Activated CD4-positive, alpha-beta T cell treated with anti-CD3 and anti-CD28 coated beads, Interleukin-2, amount 50 U/mL, for 24 hours (primary cell): ENCODE results near the gene OLFML2B.
"Not testable (repeated sequence)": the region's sequence is repeated elsewhere in the genome, so short reads cannot be mapped to it uniquely, and the experiment has no call there.

Experiments used
- DNase-seq, 2 donors: peaks; one replicate each; pipeline ENCODE4 v3.0.0-alpha.2; 2020; ENCODE audit warnings: low read depth in 1 of 2, low spot score in 1 of 2

OLFML2B gene

DNA sequence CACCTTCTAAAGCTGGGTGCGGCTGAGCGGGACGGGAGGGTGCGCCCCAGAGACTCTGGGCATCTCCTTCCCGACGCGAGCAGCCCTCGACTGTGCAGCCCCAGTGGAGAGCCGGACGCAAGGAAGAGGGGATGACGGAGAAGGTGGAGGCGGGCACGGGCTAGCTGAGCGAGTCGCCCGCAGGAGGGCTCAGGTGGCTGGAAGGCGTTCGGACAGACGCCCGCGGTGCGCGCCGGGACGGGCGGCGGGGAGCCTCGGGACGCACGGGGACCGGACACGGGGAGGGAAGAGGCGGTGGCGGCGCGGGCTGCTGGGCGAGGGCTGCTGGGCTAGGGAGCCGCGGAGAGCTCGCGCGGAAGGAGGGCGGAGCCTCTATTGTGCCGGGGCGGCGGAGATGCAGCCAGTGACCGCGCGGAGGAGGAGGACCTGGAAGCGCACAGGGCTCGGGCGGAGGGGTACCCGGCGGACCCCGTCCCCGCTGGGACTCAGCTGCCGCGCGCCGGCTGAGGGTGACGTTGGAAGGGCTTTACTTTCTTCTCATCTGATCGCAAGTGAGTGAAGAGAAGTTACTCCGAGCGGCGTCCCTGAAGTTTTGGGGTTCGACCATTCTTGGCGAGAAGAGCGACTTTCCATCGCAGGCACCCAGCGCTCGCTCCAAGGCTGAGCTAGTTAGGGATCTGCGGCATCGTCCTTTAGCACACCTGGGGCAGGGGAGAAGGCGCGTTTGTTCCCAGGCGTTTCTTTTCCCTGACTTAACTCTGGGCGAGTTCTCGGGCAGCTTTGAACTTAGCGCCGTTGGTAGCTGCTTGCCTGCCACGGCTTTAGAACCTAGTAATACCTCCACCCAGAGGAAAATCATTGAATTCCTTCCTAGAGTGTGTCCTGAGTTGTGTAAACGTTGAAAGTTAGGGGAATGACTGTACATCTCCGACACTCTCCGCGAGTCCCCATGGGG is at the start of gene OLFML2B:
TSS of gene OLFML2B (minus strand) at position 323 of the 955 bp plus-strand sequence. CDS start 439 bp downstream, outside the sequence.
- peak in 1 of 2 donors; percentile 21 for DNase-seq

GRCh38 chr1:162072740-162073139 is 49.1 kb upstream of the OLFML2B start:
- no peak for DNase-seq

GRCh38 chr1:162070825-162071224 is 47.2 kb upstream of the OLFML2B start:
- DNase-seq, result no peak

- DNase-seq, result no peak
These were observed 46.6 kb upstream of the OLFML2B start for GRCh38 chr1:162070094-162070748.

DNA sequence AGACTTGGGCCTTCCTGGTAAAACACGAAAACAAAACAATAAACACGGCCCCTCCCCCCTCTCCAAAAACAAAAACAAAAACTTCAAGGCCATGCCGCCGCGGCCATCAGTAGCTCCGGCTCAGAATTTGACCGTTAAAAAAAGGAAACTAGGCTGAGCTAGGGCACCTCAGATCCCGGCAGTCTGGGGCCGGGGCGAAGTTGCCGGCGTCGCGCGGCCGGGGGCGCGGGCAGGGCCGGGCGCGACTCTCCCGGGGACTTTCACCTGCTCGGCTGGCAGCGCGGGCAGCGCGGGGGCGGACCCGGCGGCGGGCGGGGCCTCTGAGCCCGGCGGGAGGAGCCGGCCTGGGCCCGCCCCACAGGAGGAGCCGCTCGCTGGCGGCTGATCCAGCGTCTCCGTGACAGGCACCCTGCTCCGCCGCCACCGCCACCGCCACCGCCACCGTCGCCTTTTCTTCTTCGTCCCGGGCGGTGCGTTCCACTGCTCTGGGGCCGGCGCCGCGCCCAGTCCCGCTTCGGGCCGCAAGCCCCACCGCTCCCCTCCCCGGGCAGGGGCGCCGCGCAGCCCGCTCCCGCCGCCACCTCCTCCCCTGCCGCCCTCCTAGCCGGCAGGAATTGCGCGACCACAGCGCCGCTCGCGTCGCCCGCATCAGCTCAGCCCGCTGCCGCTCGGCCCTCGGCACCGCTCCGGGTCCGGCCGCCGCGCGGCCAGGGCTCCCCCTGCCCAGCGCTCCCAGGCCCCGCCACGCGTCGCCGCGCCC is 45.8 kb upstream of the OLFML2B start, which contains the start of gene NOS1AP:
TSS of gene NOS1AP (plus strand) at position 358 of the 760 bp plus-strand sequence. CDS start 487 bp downstream, outside the sequence.
- peak; percentile 52 to 58 for DNase-seq

GRCh38 chr1:162068301-162068700 is 44.6 kb upstream of the OLFML2B start:
- no peak for DNase-seq

- DNase-seq, result no peak
These were observed 43.8 kb upstream of the OLFML2B start for GRCh38 chr1:162067466-162067865.

GRCh38 chr1:162066836-162067235 is 43.2 kb upstream of the OLFML2B start:
- DNase-seq, result not testable (repeated sequence)

DNA sequence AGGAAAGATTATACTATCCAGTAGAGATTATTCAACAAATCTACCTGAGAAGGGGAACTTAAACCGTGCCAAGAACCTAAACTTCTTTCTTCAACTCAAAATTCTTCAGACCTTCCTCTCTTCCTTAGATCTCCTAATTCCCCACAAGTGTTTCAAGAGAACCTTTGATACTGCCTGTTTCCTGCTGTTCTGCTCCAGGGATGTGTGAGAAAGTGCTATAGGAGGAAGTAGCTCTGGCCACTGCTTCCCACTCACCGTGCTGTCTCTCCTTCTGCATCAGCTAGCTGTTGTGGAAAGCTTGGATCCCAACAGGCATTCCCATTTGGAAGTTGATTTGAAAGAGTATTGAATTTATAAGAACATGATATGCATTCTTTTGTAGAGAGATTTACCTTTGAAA is 41.3 kb upstream of the OLFML2B start:
- DNase-seq, result no peak

GRCh38 chr1:162062542-162063015 is 38.9 kb upstream of the OLFML2B start:
- DNase-seq, result no peak

DNA sequence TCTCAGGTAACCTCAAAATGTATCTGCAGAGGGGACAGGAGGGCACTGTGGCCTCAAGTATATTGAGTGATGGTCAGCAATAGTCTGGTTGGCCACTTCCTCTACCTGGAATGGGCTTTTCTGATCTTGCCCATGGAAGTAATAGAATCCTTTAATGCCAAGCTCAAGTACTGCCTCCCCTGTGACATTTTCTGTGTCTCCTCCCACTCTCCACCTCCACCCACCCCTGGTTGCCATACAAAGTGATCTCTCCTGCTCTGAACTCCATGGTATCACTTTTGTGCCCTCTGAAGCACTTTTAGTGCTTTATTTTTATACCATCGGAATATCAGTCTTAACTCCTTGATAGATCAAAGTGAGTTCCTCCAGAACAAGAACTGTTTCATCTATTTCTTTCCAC is 36.6 kb upstream of the OLFML2B start:
- DNase-seq, result no peak

- DNase-seq, result no peak
These were observed 36.1 kb upstream of the OLFML2B start for GRCh38 chr1:162059721-162060120.

DNA sequence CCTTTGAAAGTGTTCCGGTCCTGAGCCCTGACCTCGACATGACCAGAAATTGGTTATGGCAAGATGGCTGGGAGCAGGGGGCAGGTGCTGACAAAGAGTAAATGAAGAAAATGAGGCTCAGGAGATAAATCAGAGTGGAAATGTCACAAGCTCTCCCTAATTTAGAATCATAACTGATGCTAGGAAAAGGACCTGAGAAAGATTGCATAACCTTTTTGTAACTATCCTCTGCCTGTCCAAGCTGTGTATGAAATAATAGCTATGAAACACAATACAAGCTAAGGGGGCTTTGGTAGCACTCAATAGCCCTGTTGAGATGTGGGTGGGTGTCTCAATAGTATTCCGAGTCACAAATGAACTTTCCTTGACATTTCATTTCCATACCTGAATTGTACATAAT is 32.9 kb upstream of the OLFML2B start:
- DNase-seq, result no peak

- DNase-seq, result peak in 1 of 2 donors; percentile 31
These were observed 32.4 kb upstream of the OLFML2B start for GRCh38 chr1:162056043-162056442.

DNA sequence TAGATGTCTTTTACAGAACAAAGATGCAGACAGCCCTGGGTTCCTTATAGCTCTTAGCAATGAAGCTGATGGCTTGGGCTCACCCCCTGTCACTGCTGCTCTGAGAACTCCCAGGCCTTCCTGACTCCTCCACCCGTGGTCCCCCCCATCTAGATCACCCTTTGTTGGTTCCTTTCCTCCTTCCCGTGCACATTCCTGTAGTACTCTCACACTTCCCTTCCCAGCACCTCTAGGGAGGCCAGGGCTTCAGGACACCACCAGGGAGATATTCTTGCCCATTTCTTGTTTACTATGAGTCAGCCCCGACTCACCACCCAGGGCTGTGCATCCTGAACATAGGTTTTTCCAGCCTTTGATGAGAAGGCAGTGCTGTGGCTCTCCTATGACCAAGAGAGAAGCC is 31.4 kb upstream of the OLFML2B start:
- DNase-seq, result no peak

- not testable (repeated sequence) for DNase-seq
These were observed 30.3 kb upstream of the OLFML2B start for GRCh38 chr1:162053949-162054348.

DNA sequence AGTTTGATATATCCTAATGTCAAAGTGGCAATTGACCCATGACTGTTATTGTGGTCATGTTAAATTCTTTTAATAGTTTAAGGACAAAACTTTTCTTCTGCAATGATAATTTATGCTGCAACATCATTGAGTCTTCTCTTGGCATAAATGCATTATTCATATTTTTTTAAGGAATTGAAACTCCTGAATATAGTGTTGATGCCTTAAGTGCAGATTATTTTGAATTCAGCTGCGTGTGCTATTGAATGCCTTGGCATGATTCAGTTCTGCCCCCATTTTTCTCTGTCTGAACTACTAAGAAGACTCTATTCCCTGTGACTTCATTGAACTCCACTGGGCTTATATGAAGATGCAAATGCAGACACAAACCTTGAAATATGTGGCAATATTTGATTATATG is 23.3 kb upstream of the OLFML2B start:
- DNase-seq, result no peak

DNA sequence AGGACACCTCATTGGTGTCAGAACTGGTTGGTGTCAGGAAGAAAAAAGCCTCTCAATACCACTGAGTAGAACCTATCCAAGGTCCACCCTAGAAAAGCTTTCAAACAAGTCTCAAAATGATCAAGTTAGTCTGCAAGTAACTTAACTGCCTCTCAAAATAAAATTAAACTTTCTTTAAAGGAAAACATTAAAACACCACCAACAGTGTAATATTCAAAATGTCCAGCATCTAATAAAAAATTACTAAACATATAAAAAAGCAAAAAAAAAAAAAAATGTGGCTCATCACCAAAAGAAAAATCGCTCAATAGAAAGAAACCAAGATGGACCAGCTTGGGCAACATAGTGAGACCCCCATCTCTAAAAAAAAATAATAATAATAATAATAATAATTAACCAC is 18.7 kb upstream of the OLFML2B start:
- DNase-seq, result no peak

DNA sequence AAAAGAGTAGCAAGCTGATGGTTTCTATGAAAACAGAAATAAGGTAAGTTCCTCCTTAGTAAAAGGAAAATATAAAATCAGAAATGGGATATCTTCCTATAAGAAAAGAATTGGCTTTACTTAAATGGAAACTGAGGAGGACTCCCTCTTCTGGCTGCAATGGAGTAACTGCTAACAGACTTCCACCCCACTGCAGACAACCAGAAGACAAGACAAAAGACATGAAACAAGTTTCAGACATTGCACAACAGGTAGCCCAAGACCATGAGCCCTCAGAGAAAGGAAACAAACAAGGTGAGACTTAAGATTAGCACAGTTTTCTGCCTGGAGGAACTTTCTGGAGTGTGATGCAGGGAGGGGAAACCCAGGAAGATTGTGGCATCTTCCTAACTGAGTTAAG is 17.0 kb upstream of the OLFML2B start:
- no peak for DNase-seq

GRCh38 chr1:162040001-162040400 is 16.3 kb upstream of the OLFML2B start:
- no peak for DNase-seq

DNA sequence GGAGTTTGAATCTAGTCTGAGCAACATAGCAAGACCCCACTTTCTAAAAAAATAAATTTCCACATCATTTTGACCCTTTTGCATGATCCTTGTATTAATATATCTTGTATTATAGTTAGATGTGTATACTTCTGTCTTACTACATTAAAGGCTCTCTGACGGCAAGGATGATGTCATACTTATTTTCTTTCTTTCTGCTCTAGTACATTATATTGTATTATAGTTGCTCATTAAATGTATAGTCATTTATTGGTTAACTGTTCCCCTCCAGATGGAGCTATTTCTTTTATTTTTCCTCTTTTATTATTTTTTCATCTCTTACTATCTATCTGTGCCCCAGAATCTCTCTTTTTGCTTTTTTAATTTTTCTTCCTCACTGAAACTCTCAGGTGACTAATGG is 15.0 kb upstream of the OLFML2B start:
- DNase-seq, result no peak
